GM19240 (cell line): Measurements from ENCODE around the gene PARD3B.

ENCODE experiments used
- DNase-seq: peaks from one replicate; pipeline ENCODE4 v3.0.0; 2011; ENCODE audit warnings: low spot score; ENCODE audit not compliant: insufficient read length

The PARD3B gene

GRCh38 chr2:204892506-204893255, 347.4 kb downstream of the PARD3B start:
- no peak for DNase-seq

DNA sequence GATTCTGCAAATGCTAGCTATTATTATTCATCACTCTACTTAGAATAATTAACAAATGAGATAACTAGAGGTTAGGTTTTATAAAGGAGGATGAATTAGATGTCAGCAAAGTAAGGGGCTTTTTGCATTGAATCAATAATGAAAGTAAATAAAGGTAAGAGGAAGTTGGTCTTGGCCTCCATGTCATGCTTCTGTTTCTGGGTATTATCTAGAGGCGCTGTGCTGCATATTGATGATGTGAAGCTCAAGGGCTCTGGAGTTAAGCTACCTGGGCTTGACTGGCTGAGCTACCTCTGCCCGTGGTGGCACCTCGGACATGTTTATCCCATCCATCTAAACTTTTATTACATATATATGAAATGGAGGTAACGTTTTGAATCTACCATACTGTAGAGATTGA, 350.9 kb downstream of the PARD3B start:
- DNase-seq: no peak

DNA sequence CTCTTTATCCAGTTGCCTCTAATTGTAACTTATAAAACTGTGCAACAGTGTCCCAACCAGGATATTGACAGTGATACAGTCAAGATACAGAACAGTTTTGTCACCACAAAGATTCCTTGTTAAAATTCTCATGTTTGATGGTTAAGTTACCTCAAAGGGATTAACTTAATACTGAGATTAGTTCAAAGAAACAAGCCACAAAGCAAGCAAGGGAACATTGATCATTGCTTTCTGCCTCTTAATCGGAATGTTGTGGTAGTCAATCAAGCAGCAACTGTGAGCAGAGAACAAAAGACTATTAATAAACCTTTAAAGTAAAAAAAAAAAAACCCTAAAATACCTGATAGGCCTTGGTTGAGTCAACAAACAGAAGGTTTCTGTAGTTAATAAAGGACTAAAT, 352.3 kb downstream of the PARD3B start:
- no peak for DNase-seq

- no peak for DNase-seq
Observed at GRCh38 chr2:204898928-204899640, 353.8 kb downstream of the PARD3B start.

- DNase-seq: no peak
Observed at GRCh38 chr2:204899983-204900382, 354.7 kb downstream of the PARD3B start.

GRCh38 chr2:204900487-204900886, 355.2 kb downstream of the PARD3B start:
- no peak for DNase-seq

- no peak for DNase-seq
Observed at GRCh38 chr2:204900910-204901309, 355.6 kb downstream of the PARD3B start.

- no peak for DNase-seq
Observed at GRCh38 chr2:204901591-204901990, 356.3 kb downstream of the PARD3B start.

DNA sequence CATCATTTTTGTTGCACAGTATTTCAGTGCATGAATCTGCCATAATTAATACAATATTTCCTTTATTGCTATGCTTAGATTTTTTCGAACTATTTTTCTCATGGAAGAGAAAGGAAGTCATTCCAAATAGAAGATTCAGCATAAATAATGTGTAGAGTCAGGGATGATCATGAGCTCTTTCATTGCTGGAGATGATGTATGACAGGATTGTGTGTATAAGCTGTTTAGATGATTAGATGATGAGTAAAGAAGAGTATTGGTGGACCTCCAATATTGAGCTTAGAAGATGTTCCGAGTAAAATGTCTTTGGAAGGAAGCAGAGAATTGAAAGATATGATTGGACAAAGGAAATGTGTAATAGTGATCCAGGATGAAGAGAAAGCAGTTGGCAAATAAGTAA, 364.5 kb downstream of the PARD3B start:
- DNase-seq: no peak

DNA sequence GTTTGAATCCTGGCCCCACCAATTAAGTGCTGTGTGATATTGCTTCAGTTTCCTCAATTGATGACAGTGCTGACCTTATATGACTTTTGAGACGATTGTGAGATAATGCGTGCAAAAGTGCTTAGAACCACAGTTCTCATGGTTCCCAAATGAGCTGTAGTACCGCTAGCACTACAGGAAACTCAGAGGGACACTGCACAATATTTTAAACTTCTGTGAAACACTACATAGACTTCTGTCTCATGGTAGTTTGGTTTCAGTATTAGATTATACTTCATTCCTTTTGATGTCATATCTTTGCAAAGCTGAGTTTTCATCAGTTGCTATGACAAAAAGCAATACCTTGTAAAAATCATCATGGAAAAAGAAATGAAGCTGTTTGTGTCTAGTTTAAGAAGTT, 368.0 kb downstream of the PARD3B start:
- DNase-seq: no peak

DNA sequence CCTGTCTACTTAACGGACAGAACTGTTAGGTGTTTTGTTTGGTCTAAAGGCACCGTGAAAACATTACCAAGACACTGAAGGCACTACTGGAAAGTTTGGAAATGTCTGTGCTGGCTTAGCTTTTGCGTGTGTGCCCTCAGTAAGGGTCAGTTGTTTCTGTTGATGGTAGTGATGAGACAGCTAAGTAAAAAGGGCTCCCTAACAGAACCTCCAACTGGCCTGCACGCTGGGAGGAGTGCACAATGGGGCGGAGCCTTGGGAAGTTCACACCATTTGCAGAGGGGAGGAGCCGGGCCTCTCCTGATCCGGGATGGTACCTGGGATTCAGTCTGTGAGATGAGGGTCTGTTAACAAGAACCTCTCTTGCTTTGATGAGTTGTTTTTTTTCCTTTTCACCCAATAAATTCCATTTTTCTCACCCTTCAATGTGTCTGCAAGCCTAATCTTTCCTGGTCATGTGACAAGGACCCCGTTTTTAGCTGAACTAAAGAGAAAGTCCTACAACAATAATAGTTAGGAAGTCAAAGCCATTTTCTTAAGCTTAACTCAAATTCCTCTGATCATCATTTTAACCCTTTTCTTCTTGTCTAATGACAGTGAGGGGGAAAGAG, 368.7 kb downstream of the PARD3B start:
- no peak for DNase-seq

DNA sequence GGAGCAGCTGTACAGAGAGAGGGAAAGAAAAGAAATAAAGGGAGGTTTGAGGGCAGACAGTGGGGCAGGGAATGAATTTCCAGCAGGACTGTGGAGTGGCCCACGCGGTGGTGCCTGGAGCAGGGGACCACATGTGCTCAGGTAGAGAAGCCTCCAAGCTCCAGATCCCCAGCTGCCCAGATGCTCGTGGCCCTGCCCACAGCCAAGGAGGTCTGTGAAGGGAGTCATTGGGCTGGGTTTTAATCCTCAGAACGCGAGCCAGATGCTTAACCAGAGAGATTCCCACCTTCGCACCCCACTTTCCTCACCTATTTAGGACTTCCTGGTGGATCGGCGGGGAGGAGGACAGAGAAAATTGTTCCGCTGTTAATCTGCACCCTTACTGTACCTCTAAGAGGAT, 369.4 kb downstream of the PARD3B start:
- DNase-seq: no peak

DNA sequence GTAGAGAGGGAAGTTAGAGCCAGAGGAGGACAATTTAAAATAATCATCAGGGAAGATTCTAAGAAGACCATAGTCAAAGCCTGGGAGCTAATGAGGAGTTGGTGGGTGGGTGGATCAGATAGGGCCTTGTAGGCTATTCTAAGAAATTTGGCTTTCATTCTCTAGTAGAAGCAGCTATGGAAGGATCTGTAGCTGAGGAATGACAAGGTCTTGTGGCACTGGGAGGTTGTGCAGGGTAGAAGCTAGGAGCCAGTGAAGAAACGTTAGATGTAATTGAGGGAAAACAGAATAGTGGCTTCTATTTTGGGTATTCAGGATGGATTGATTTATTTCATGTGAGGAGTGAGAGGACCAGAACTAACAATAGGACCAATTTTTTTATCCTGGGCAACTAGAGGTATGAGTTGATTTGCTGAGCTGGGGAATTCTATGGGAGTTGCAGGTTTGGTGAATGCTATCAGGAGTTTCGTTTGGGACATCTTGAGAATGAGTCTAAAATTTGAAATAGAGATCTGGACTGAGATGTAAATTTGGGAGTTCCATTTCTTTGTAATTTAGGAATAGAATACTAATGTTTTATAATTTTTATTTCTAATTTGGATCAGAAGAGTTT, 371.9 kb downstream of the PARD3B start:
- no peak for DNase-seq

DNA sequence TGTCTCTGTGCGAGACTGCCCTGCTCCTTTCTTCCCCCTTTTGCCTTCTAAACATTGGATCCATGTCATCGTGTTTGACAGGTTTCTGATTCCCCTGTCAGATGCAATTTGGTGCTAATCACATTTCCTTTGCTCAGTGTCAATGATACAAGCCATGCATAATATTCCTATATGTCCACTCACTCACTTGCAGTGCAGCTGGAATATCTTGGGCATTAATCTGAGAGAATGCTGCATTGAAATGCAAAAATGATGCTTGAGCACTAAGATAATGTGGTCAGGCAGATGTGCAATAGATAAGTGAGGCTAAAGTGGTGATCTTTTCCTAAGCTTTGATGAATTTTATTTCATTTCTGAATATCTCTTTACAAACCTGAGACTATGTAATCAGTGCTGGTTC, 375.5 kb downstream of the PARD3B start:
- DNase-seq: no peak

- DNase-seq: no peak
Observed at GRCh38 chr2:204923957-204924356, 378.7 kb downstream of the PARD3B start.

DNA sequence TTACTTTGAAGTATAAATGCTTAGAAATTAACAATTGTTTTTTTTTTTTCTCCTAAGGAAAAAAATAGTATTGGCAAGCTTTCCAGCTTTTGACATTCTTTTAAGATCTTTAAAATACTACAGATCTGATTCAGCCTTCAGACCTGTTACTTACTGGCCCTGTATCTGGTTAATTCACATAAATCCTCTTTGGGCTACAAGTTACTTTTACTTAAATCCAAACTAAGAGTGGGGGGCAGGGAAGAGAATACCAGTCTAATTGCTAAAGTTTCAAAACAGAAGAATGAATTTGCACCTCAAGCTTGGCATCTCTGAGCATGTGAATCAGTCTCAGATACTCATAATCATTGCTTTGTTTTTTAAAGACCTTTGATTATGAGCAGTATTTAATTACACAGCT, 386.3 kb downstream of the PARD3B start:
- no peak for DNase-seq

GRCh38 chr2:204933735-204934374, 388.6 kb downstream of the PARD3B start:
- no peak for DNase-seq

DNA sequence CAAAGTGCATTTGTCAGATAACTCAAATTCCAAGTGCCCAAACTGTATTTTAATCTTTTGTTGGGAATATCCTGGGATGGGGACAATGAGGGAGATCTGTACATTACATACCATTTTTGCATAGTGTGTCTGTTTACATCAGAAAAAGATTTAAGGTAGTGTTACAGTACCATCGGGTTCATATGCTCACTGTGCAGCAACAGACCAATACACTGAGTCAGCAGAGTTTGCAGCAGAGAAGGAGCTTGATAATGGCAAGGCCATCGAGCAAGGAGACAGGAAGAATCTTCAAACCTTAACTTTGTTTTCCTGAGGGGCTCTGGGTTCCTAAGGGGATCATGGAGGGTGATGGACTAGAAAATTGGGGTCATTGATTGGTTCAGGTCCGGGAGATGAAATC, 399.7 kb downstream of the PARD3B start:
- no peak for DNase-seq

DNA sequence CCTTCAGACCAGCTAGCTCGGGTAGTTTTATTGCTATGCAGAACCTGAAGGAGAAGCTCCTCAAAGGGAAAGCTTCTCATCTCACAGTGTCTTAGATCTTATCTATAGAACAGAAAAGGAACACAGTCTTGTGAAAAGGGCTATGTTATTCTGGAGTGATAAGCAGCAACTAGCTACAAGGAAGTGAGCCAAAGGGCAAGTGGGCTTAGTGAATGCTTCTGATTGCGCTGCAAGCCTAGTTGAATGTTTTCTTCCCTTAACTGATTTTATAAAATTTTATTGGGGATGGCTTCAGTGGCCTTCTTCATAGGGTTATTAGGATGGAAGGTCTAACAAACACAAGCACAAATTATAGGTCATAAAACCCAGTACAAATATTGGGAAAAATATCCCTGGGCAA, 400.1 kb downstream of the PARD3B start:
- no peak for DNase-seq

DNA sequence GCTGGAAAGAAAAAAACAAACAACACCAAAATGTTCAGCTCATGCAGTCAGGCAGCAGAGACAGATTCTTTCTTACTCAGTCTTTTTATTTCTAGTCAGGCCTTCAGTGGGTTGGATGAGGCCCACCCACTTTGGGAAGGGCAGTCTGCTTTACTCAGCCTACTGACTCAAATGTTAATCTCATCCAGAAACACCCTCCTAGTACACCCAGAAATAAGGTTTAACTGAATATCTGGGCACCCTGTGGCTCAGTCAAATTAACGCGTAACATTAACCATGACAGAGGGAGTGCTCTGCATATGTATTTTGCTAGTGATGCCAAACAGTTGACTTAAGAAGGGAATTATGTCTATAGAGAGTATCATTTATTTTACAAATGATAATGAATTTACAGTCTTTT, 401.6 kb downstream of the PARD3B start:
- DNase-seq: no peak

DNA sequence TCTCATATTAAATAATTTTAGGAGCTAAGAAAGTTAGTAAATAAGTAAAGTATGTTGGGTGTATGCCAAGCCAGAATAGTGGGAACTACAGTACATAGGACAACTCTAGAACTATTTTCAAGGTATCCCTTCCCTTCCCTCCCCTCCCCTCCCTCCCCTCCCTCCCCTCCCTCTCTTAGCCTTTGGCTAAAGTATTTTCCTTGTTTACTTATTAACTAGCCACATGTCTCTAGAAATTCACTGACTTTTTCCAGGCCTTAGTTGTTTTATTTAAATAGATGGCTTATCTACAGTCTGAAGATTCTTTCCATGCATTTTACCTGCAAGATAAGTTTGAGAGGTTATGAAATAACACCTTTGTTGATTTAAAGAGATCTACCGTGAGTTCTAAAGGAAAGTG, 402.1 kb downstream of the PARD3B start:
- no peak for DNase-seq
